ENCODE results near the gene INS. TPM values are rescaled to one million over a fixed set of nuclear protein-coding genes. Genes with fewer than 3 reads are reported as not detected.
"Not testable (repeated sequence)": the region's sequence is repeated elsewhere in the genome, so short reads cannot be mapped to it uniquely, and the experiment has no call there.

The INS gene
- polyA plus RNA-seq, 3 donors = not detected

DNA sequence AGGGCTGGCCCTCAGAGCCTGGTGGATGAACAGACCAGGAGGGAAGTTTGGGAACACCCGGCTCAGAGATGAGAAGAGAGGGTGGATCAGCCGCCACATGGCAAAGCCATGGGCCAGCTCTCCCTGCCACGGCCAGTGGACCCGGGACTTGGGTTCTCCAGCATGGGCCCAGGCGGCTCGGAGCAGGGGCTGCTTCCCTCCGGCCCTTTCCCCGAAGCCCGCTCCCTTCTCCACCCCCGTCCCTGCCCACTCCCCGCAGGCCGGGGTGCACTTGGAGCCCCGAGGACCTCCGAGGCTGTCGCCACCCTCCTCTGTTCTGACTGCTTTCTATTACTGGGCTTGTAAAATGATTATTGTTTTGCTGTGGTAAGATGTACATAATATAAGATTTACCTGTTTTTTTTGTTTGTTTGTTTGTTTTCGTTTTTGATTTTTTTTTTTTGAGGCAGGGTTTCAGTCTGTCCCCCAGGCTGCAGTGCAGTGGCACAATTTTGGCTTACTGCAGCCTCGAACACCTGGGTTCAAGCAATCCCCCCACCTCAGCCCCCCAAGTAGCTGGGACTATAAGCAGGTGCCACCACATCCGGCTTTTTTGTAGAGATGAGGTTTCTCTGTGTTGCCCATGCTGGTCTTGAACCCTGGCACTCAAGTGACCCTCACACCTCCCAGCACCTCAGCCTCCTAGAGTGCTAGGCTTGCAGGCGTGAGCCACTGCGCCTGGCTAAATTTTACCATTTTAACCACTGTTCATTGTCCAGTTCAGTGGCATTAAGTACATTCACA lies 21.9 kb upstream of the INS start:
- no peak for DNase-seq

DNA sequence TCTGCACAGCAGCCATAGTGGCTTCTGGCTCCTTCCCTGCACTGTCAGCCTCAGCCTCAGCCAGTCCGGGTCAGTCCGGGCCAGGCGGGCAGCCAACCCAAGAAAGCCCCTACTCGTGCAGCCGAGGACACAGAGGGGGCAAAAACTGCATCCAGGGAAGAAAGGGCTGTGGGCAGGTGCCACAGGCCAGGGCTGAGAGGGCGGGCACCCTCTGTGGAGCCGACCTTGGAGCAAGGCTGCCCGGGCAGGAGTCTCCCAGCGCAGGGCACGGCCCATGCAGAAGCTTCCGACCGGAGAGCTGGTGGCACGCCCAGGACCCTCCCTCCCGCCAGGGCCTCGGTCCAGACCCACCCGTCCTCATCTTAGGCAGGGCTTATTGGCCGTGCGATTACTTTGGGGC lies 21.1 kb upstream of the INS start:
- DNase-seq = no peak

DNA sequence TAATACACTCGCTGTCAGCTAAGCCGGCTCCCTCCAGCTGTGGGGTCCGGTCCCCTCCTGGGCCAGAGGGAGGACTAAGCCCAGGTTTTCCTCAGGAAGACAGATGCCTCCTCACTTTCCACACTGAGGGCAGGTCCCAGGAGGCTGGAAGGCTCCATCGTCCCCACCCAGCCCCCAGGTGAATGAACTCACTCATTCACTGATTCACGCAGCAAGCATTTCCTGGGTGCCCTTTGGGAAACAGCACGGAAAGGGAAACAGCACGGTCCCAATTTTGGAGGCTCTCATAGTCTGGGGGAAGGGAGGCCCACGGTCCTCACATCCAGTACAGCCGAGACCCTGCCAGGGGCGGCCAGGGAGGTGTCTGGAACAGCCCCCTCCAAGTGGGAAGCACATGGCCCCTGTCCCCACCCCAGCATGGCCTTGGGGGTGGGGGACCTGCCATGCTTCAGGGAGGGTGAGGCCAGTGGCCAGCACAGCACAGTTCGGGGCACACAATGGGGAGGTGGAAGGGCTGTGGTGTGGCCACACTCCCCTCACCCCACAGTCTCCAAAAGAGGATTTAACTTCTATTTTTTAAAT lies 19.9 kb upstream of the INS start:
- no peak for DNase-seq

DNA sequence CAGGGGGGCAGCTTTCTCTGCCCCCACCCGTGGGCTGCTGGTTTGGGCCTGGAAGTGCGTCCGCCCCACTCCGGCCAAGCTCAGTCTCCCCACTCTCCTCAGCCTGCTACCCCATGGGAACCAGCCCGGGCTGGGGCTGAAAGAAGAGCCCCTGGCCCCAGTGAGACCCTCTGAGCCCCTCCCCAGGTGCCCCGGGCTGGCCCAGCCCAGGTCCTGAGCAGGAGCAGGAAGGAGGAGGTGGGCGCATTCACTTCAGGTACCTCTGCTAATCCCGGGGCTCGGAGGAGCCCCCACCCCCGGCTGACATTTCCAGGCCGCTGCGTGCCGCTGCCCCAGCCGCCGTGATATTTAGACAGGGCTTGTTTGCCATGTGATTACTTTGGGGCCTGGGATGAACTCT lies 19.3 kb upstream of the INS start:
- no peak for DNase-seq

DNA sequence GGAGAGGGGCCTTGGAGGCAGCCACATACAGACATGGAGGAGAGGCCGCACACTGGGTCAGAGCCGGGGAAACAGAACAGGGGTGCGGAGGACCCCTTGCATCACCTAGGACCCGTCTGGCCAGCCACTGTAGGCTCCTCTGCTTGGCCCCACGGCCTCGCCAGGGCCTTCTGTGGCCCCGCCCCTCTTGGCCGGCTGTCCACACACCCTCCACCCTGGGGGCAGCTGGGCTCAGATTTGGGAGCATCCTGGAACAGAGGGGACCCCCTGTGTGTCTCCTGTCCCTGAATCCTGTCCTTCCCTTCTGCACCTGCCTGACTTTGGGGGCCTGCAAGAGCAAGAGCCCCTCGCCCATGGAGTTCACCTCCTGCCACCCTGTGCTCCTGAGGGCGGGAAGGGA lies 18.5 kb upstream of the INS start:
- DNase-seq = no peak

DNA sequence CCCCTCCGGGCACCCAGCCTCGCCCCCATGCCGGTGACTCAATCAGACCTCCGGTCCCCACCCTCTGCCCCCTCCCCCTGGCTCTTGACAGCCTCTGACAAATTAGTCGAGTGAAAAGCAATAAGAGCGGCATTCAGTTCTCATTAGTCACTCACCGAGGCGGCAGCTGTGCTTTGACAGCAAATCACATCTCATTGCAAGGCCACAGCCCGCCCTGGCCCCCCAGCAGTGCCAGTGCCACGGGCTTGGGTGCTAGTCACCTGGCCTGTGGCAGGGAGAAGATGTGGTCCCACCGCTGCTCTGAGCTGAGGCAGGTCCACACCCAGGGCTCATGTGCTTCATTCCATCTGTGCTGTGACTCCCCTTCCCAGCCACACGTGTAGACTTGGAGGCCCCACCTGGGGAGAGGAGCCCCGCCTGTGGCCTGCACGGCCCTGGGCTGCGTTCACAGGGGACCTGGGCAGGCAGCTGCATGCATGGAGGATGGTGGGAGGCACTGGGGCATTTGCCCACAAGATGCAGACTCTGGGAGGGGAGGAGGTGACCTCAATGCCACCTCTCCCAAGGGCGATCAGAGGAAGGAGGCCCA lies 18.0 kb upstream of the INS start:
- peak; percentile 42 for DNase-seq

DNA sequence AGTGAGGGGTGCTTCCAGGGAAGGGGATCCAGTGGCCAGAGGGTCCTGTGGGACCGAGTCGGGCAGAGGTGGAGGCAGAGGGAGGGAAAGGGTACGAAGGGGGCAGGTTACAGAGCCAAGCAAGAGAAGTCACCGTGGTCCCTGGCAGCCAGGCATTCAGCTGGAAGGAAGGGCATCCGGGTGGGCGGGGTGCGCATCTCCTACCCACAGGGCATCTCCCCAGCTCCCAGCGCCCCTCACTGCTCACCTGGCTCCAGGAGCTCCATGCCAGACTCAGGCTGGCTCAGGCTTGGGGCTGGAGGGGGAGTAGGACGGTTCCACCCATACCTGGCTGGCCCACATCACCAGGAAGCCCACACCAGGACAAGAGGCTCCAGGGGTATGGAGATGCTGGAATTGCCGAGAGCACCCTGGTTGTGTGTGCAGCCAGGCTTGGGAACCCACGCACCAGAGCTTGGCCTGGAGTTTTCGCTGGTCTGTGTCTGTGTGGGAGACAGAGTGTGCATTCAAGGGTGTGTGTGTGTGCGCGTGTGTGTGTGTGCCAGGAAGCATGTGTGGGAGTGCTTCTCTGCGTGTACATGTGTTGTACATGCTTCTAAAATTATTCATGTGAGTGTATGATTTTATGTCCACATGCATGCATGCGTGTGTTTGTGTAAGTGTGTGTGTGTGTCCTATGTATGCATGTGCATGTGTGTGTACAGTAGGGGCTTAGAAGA lies 17.2 kb upstream of the INS start:
- DNase-seq = not testable (repeated sequence)

DNA sequence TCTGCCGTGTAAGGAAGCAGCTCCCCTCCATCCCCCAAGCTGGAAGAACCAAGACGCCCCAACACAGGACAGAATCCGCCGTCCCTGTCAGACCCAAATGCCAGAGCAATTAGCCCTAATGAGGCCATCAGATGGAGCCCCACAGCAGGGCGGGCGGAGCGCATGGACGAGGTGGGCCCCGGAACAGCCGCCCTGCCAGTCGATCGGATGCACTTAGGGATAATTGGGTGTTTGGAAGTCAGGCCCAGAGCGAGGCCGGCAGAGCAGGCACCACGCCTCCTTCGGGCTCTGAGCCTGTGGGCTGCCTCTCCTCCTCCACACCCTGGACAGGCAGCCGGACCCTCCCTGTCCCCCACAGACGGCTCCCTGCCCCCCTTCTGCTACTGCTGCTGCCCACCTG lies 16.1 kb upstream of the INS start:
- DNase-seq = no peak

DNA sequence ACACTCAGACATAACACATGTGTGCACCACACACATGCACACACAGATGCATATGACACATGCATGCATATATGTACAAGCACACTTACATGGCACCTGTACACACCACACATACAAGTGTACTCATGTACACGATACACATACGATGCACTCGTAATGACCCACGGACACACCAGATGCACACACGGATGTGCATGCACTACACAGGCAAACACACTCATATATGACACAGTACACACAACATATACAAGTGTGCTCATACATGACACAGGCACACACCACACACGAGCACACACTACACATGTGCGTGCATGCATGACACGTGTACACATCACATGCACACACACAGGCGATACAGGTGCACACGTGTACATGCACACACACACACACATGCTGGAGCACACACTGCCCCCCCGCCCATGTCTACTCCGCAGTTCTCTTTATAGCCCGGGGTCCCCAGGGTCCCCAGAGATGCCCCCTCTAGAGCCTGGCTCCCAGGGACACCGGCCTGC lies 15.4 kb upstream of the INS start:
- DNase-seq = no peak

DNA sequence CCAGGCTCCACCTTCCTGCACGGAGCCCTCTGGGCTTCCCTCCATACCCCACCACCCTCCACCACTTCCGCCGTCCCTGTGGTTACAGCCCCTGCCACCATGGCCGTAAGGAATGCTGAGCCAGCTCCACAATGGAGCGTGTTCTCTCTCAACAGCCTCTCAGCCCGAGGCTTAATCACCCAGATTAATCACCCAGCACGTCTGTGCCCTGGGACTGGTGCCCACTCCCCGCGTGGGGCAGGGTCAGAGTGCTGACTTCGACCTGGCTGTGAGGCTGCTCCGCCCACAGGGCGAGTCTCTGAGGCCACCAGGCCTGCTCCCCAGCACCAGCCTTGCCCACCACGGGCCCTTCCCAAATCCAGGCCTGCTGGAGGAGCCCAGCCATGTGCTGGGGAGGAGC lies 14.7 kb upstream of the INS start:
- DNase-seq = no peak

DNA sequence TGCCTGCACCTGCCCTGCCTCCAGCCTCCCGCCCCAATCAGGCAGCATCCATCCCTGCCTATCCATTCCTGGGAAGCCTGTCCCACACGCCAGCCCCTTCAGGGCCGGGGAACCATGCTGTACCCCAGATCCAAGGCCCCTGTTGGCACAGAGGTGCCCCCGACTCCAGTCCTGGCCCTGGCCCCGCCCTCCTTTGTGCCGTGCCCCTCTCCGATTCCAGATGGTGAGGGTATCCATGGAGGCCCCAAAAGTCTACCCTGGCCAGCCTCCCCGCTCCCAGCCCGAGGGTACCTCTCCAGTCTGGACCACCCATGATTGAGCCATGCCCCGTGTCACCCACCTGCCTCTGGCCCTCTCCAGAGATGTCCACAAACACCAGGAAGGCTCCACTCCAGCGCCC lies 13.4 kb upstream of the INS start:
- no peak for DNase-seq

DNA sequence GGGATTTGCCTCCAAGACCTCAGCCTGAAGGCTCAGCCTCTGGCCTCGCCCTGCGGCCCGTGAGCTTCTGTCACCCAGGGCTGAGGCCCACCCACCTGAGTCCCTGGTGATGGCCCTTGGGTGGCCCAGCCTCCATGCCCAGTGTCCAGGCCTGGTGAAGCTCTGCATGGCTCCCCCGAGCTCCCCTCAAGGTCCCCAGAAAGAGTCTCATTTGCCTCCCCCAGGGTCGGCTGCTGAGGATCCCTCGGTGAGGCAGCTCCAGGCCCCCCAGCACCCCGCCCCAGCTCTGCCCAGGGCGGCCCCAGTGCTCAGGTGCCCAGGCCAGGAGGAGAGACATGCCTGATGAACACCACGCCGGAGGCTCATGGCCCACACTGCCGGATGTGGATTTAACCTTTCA lies 12.8 kb upstream of the INS start:
- no peak for DNase-seq

DNA sequence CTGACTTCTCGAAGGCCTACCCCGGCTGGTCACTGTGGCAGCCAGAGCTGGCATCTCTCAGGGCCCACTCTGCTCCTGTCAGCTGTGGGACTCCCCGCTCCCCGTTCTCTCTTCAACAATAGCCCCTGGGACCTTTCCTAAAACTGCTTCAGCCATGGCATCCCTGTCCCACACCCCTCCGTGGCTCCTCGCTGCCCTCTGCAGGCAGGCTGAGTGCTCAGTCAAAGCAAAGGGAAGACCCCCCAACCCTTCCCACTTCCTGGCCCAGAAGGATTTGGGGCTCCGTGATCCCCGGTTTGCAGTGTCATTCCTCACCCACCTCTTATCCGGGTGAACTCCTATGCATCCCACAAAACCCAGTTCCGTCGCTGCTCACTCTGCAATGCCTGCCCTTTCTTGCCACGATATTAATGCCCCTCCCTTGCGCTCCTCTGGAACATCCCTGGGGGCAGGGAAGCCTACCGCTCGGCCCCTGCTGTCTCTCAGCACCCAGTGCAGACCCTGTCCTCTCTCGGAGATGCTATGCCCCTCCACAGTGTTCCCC lies 12.2 kb upstream of the INS start:
- no peak for DNase-seq

DNA sequence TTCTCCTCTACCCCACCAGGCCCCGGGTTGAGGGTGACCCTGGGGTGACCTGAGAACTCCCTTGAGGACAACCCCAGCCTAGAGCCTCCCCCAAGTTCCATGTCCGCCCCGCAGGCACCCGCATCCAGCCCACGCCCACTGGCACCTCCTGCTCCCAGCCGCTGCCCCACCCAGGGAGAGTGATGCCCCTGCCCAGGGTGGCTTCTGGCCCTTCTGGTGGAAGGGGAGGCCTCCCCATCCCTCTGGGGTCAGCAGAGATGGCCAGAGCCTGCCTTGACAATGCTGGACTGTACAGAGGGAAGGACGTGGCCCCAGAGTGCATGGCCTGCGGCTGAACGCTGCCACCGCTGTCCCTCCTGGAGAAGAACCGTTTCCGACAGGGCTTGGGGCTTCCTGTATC lies 11.7 kb upstream of the INS start:
- DNase-seq = no peak

DNA sequence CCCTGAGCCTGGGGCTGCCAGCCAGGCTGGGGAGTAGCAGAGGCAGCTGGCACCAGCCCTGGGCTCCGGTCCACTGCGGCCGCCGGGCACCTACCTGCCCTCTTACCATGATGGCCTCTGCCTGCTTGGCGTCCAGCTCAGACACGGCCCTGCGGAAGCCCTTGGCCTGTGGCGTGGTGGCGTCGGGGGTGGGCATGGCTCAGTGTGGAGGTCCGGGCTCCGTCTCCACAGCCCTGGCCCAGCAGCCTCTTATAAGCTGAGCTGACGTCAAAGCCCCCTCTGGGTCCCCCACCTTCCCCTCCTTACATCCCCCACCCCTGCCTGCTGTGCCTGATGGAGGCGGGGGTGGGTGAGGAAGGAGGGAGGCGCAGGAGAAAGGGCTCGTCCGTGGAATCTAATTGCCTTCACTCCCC lies 10.6 kb upstream of the INS start, which contains the start of gene TH:
TH (minus strand) TSS at position 225 of the 413 bp plus-strand sequence; CDS start at position 196, 29 bp downstream.
- DNase-seq = no peak

DNA sequence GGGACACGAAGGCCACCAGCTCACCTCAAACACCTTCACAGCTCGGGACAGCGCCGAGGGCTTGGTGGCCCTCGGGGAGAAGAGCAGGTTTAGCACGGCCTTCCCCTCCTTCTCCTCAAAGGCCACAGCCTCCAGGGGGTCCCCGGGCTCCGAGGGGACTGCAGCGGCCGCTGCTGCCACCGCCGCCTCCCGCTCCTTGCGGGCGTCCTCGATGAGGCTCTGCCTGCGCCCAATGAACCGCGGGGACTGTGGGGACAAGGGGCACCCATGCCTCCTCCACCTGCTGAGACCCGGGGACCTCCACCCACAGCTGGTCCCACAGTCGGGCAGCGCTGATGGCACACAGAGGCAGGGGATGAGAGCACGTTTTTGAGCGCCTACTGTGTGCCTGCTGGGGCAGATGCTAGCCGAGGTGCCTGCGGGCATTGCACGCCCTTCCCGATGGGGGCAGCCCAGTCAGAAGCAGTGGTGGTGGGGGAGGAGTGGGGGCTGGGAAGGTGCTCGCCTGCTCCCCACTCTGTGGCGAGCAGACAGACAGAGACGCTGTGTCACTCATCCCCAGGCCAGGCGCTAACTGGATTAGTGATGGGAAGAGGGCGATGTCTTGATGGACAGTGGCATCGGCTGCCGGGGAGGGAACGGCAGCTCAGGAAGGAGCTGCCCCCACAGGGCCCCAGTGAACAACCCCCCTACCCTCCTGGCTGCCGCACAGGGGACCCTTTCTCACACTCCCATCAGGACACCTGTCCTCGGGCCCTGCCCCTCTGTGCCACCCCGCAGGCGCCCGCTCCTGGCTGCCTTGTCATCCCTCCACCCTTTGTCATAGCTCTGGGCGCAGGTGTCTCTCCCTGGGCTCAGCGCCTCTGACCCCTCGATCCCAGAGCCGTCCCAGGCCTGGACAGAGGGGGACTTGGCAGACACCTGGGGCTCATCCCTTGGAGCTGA lies 8.9 kb upstream of the INS start:
- no peak for DNase-seq

DNA sequence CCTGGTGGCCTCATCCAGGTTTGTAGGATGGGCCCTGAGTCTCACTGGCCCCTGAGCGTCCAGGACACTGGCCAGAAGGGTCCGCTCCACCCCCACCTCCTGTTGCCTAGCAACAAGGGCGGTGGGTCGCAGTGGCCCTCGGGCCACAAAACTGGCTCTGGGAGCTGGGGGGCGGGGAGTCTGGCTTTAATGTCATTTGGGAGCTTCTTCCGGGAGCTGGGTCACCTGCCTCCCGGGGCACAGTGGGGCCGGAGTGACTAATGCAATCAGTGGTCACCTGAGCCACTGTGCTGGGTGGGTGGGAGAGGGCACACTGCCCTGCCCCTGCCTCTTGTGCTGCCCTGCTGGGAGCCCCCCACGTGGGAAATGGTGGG lies 8.0 kb upstream of the INS start:
- no peak for DNase-seq

DNA sequence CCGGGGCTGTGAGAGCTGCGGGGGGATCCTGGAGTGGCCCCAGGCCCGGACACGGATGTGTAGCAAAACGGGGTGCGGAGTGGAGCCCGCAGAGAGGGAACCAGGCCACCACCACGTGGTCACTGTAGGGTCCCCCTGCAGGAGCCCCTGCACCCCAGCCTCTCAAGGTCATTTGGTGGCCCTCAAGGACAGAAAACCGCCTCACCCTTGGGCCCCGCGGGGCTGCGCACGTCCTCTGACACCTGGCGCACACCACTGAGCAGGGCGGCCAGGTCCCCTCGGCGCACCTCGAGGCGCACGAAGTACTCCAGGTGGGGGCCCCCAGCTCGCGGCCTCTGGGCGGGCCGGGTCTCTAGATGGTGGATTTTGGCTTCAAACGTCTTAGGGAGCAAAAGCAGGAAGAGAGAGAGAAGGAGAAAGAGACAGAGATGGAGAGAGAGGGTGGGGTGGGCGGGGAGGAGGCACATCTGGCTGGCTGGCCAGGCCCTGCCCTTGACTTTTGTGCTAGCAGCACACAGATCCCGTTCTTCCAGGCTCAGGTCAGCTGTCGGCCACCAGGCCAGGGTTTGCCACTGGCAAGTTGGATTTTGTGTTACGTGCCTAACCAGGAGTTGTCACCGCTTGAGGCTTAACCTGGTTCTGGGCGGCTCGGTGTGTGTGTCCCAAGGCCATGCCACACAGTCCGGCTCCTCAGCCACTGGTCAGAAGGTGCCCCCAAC lies 7.4 kb upstream of the INS start:
- no peak for DNase-seq

DNA sequence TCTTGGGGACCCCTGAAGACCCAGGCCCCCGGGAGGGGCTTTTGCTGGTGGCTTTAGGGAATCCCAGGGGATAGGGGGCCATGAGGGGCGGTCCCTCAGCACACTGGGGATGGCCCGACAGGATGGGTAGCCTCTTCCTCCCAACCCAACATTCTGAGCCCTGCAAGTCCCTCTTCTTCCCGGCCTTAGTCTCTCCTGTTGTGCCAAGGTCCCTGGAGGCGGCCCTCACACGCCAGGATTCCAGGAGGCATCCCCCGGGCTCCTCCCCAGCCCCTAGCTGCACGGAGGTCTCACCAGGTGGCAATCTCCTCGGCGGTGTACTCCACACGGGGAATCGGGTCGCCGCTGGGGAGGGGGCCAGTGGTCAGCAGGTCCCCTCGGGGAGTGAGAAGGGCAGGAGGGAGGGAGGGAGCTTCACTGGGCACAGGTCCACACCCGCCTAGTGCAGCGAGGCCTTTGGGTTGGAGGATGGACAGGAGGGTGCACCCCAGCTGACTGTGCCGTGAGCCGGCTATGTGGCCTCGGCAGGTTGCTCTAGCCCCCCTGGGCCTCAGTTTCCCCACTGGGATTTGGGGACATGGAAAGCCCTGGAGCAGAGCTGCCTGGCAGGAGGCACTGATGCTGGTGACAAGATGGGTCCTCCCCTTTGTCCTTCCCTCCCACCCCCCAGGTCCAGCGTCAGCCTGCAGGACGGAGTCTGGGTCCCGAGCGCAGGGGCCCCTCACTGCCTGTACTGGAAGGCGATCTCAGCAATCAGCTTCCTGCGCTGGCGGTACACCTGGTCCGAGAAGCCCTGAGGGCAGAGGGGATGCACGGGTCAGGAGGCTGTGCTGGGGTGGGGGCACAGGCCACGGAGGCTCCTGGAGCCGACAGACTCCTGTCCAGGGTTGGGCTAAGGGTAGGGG lies 6.4 kb upstream of the INS start:
- no peak for DNase-seq
